GM12878 (cell line): Measurements from ENCODE around the gene ETV4. TPM values are rescaled to one million over a fixed set of nuclear protein-coding genes. Genes with fewer than 3 reads are reported as not detected.

ENCODE experiments used
- ATAC-seq: fragments of 200-7000 bp; cut with Tn5 transposase; 3 replicates; pipeline ENCODE4 v1.9.1; 2020; ENCODE audit warnings: mild to moderate bottlenecking, moderate library complexity
- BruUV-seq: library from RNA; stranded (reverse); fragments of 400-500 nt; replicated peaks from 2 replicates; lab custom pipeline; 2021; lab: Mats Ljungman, UMichigan
- CTCF ChIA-PET: fragments of 300-600 bp; sonication (Branson Sonifier 250); formaldehyde crosslinking; extraction: SDS; loops from one replicate; lab custom pipeline; 2021; ENCODE audit warnings: inconsistent platforms; lab: Yijun Ruan, JAX
- POLR2A ChIA-PET: fragments of 350-600 bp; formaldehyde crosslinking; extraction: SDS; loops from one replicate; lab custom pipeline; 2021; ENCODE audit warnings: inconsistent platforms; lab: Charles Lee
- RAD21 ChIA-PET: fragments of 300-600 bp; sonication (Branson Sonifier 250); formaldehyde crosslinking; loops from one replicate; lab custom pipeline; 2023; ENCODE audit warnings: antibody characterized with exemption; ENCODE audit not compliant: unreplicated experiment; lab: Charles Lee
- SMC1A ChIA-PET: fragments of 300-600 bp; sonication (Branson Sonifier 250); formaldehyde crosslinking; loops from one replicate; lab custom pipeline; 2023; ENCODE audit not compliant: unreplicated experiment, uncharacterized antibody; lab: Charles Lee
- DNase-seq: peaks from one replicate; pipeline ENCODE4 v3.0.0-alpha.2; 2011; ENCODE audit warnings: low read depth, low spot score
- FAIRE-seq: peaks from 3 replicates; lab custom pipeline; 2011; peaks lifted over from hg19 to GRCh38; lab: Jason Lieb, UNC
- H2AFZ ChIP-seq: 2 replicates; pipeline ENCODE4 v1.6.0; 2011; ENCODE audit warnings: low read depth, low read length, control low read depth; ENCODE audit not compliant: control insufficient read depth
- H3K27ac ChIP-seq: 2 replicates; pipeline ENCODE4 v1.5.1; 2011; ENCODE audit warnings: control low read depth; ENCODE audit not compliant: control insufficient read depth, insufficient read depth
- H3K27me3 ChIP-seq, 2 experiments: replicated peaks in 1 of 2; 2 replicates each; pipeline versions ENCODE4 v1.6.0 to v1.6.1; 2011; ENCODE audit warnings: low read length in 1 of 2; ENCODE audit not compliant: control insufficient read depth in 2 of 2, insufficient read depth in 2 of 2
- H3K36me3 ChIP-seq, 2 experiments: 2 replicates each; pipeline ENCODE4 v1.5.1; 2011; ENCODE audit warnings: low read length in 1 of 2; ENCODE audit not compliant: control insufficient read depth in 2 of 2, insufficient read depth in 2 of 2
- H3K4me1 ChIP-seq: 2 replicates; pipeline ENCODE4 v1.6.1; 2011; ENCODE audit warnings: mild to moderate bottlenecking, low read length, moderate library complexity, mixed read lengths; ENCODE audit not compliant: control insufficient read depth, insufficient read depth
- H3K4me2 ChIP-seq: 2 replicates; pipeline ENCODE4 v1.6.0; 2011; ENCODE audit warnings: control low read depth; ENCODE audit not compliant: control insufficient read depth, insufficient read depth
- H3K4me3 ChIP-seq: fragments of 200-600 bp; sonication (generic); 2 replicates; pipeline ENCODE4 v1.5.1; 2016
- H3K79me2 ChIP-seq: 2 replicates; pipeline ENCODE4 v1.6.0; 2011; ENCODE audit warnings: low read length; ENCODE audit not compliant: control insufficient read depth, insufficient read depth
- H3K9ac ChIP-seq: 2 replicates; pipeline ENCODE4 v1.8.0; 2011; ENCODE audit warnings: low read length, control low read depth, mixed read lengths; ENCODE audit not compliant: control insufficient read depth, insufficient read depth
- H3K9me3 ChIP-seq: replicated peaks from 3 replicates; pipeline ENCODE4 v1.5.1; 2011; ENCODE audit warnings: mild to moderate bottlenecking, low read length; ENCODE audit not compliant: control insufficient read depth, insufficient read depth
- H4K20me1 ChIP-seq: 2 replicates; pipeline ENCODE4 v1.6.0; 2011; ENCODE audit not compliant: control insufficient read depth, insufficient read depth
- BHLHE40 ChIP-seq, 2 experiments: fragments of 450-650 bp in 1 of 2; IDR thresholded peaks; 2 replicates each; pipeline ENCODE4 v1.6.1; 2011 to 2017; ENCODE audit warnings: low read depth in 2 of 2, borderline replicate concordance in 1 of 2, improper control_type of control experiment in 1 of 2, low read length in 1 of 2, mild to moderate bottlenecking in 1 of 2
- BMI1 ChIP-seq: fragments of 450-650 bp; IDR thresholded peaks from 2 replicates; pipeline ENCODE4 v1.6.1; 2016; ENCODE audit warnings: mild to moderate bottlenecking, moderate library complexity, borderline replicate concordance
- CREM ChIP-seq: IDR thresholded peaks from 2 replicates; pipeline ENCODE4 v1.6.1; 2014; ENCODE audit warnings: antibody characterized with exemption, low read depth
- CUX1 ChIP-seq: IDR thresholded peaks from 2 replicates; pipeline ENCODE4 v1.6.1; 2012; ENCODE audit warnings: improper control_type of control experiment, low read depth, low read length; ENCODE audit not compliant: insufficient replicate concordance
- EED ChIP-seq: sonication (generic); IDR thresholded peaks from 2 replicates; pipeline ENCODE4 v1.6.1; 2016; ENCODE audit warnings: antibody characterized with exemption, low read depth
- MEF2A ChIP-seq: IDR thresholded peaks from 2 replicates; pipeline ENCODE4 v1.6.1; 2011; ENCODE audit warnings: low read depth, mild to moderate bottlenecking, low read length, moderate library complexity; ENCODE audit not compliant: insufficient read depth
- MYB ChIP-seq: fragments of 150-350 bp; IDR thresholded peaks from 2 replicates; pipeline ENCODE4 v1.6.1; 2014; ENCODE audit warnings: mild to moderate bottlenecking, low read depth, low read length, borderline replicate concordance
- NKRF ChIP-seq: fragments of 450-650 bp; conservative IDR thresholded peaks from 2 replicates; pipeline ENCODE4 v1.6.1; 2017; ENCODE audit warnings: mild to moderate bottlenecking, moderate library complexity
- PAX5 ChIP-seq: IDR thresholded peaks from 2 replicates; pipeline ENCODE4 v1.6.1; 2011; ENCODE audit warnings: low read depth, low read length, borderline replicate concordance
- PKNOX1 ChIP-seq: fragments of 450-650 bp; IDR thresholded peaks from 2 replicates; pipeline ENCODE4 v1.6.1; 2016; ENCODE audit warnings: mild to moderate bottlenecking
- STAT1 ChIP-seq: fragments of 450-650 bp; conservative IDR thresholded peaks from 2 replicates; pipeline ENCODE4 v1.6.1; 2014; ENCODE audit warnings: antibody characterized with exemption, mild to moderate bottlenecking
- TCF12 ChIP-seq: IDR thresholded peaks from 2 replicates; pipeline ENCODE4 v1.6.1; 2011; ENCODE audit warnings: low read depth, mild to moderate bottlenecking, low read length
- ZZZ3 ChIP-seq: IDR thresholded peaks from 2 replicates; pipeline ENCODE4 v1.6.1; 2011; ENCODE audit warnings: low read depth; ENCODE audit not compliant: control insufficient read depth, insufficient read length
- WGBS: methylation state at CpG from one replicate; pipeline ENCODE4 v1.1.6; 2016; ENCODE audit warnings: low lambda C conversion rate; ENCODE audit not compliant: insufficient replicate concordance, insufficient coverage; ENCODE audit errors: missing lambda C conversion rate; 5-methylcytosine and 5-hydroxymethylcytosine counted together
- in situ Hi-C: fragments of 300-500 bp; cut with MboI; formaldehyde crosslinking; loops from 9 replicates; pipeline ENCODE4 v1.14.3; 2018; ENCODE audit warnings: mixed read lengths
- intact Hi-C: fragments of 100-400 bp; cut with micrococcal nuclease; formaldehyde crosslinking; loops from one replicate; pipeline ENCODE4 v1.14.2; 2022; ENCODE audit not compliant: unreplicated experiment
- polyA plus RNA-seq, 11 experiments: library from polyadenylated mRNA; depleted of rRNA in 4 of 11; unstranded in 6 of 11; stranded (reverse) in 5 of 11; fragments of >200 nt; fragmentation: Nextera tagmentation in 4 of 11; fragmentation: Illumina TruSeq in 1 of 11; extraction: Ambion mirVana in 4 of 11; extraction: Trizol in 1 of 11; gene quantifications; 1 replicate in 1 of 11; 2 replicates in 10 of 11; pipeline versions ENCODE4 v1.2.1 to v1.2.3, GENCODE V29; 2011 to 2016; ENCODE audit warnings: inconsistent platforms in 2 of 11, missing spikeins in 2 of 11, low read depth in 1 of 11
- total RNA-seq, 4 experiments: library from RNA; depleted of rRNA in 3 of 4; stranded (reverse); fragments of >200 nt in 3 of 4; fragmentation: Illumina TruSeq in 1 of 4; extraction: Trizol in 1 of 4; gene quantifications; 2 replicates each; pipeline versions ENCODE4 v1.2.1 to v1.2.3, GENCODE V29; 2013 to 2021

Gene ETV4
- total and polyA plus RNA-seq, 10 of the 15 experiments (the other 5 are each of a cell fraction or from before 2014, with no cell fraction given) = 0.19 to 14.5 (median 1.8) TPM

GRCh38 chr17:43517161-43517560 is 29.0 kb downstream of the ETV4 start (continued):
- TF ChIP-seq PKNOX1 (peak; percentile 96), BMI1 (no peak), BHLHE40 (IDR thresholded peaks at IDR 0.05; ENCODE audit: borderline replicate concordance in 1 of 2, low read depth in 2 of 2, low read length in 1 of 2) (peak; percentile 35 to 60; a peak in 2 of 4 replicates), NKRF (no peak), PAX5 (no peak), MYB (no peak)

GRCh38 chr17:43515656-43516055 is 30.5 kb downstream of the ETV4 start:
- ATAC-seq = no peak
- in situ Hi-C loops = no loop called here
- Histone ChIP-seq H3K4me1 (peaks cover 20% of the 10 kb centered on the region), H3K27ac (no peak overlapping the region)
- no TSS peak for BruUV-seq
- intact Hi-C loops = loop anchor here (2.0 to 5.0 kb wide), 2 partner anchors 157 to 262 kb away; partner anchors contain the start of gene DUSP3
- TF ChIP-seq STAT1 = no peak
- TF ChIP-seq TCF12 = no peak
- TF ChIP-seq EED = no peak
- TF ChIP-seq MEF2A = no peak
- TF ChIP-seq ZZZ3 = no peak
- no peak for TF ChIP-seq CREM
- TF ChIP-seq CUX1 = no peak
- TF ChIP-seq, all 136 proteins: peak for 0
- WGBS = 100% methylated on average over 1 of the region's 1 CpG
- ChIA-PET POLR2A (interaction anchor here (1.2 kb wide), 1 partner anchor 31 kb away, joined by 3 read pairs; the partner anchor contains the start of gene ETV4), CTCF (interaction anchor here (0.8 to 1.9 kb wide), 4 partner anchors 28 to 251 kb away, joined by 3 to 5 read pairs (median 4); no protein-coding TSS in a partner anchor), RAD21 (interaction anchor here (1.0 to 1.1 kb wide), 3 partner anchors 32 to 158 kb away, joined by 4 read pairs; partner anchors contain the start of gene DHX8), SMC1A (interaction anchor here (1.1 to 8.1 kb wide), 4 partner anchors 11 to 159 kb away, joined by 4 to 118 read pairs (median 12); partner anchors contain the start of gene DHX8)
- FAIRE-seq (no peak), DNase-seq (no peak)
- H3K79me2 ChIP-seq = no peaks in the 10 kb centered on the region
- H3K9me3 ChIP-seq = no peaks in the 10 kb centered on the region
- H3K9ac ChIP-seq = no peak overlapping the region
- no peak overlapping the region for H2AFZ ChIP-seq
- no peak overlapping the region for H3K4me2 ChIP-seq
- no peaks in the 10 kb centered on the region for H3K27me3 ChIP-seq
- H3K4me3 ChIP-seq = no peak overlapping the region
- peaks cover 9 to 16% of the 10 kb centered on the region in 2 experiments; a peak in 3 of 4 replicates for H3K36me3 ChIP-seq
- no peaks in the 10 kb centered on the region for H4K20me1 ChIP-seq
